WTC11 (cell line): ENCODE measurements around the gene EWSR1. TPM values are rescaled to one million over a fixed set of nuclear protein-coding genes. Genes with fewer than 3 reads are reported as not detected.

Source experiments
- ARID4B ChIP-seq: sonication (generic); formaldehyde crosslinking; IDR thresholded peaks from 2 replicates; pipeline ENCODE4 v1.8.0; 2023; ENCODE audit warnings: missing genetic modification reagents, mild to moderate bottlenecking, borderline replicate concordance
- E2F1 ChIP-seq: sonication (generic); formaldehyde crosslinking; IDR thresholded peaks from 2 replicates; pipeline ENCODE4 v1.8.0; 2022; ENCODE audit warnings: mild to moderate bottlenecking, missing genetic modification reagents
- ELF4 ChIP-seq: sonication (generic); formaldehyde crosslinking; IDR thresholded peaks from 2 replicates; pipeline ENCODE4 v1.8.1; 2022; ENCODE audit warnings: low read depth, mild to moderate bottlenecking, moderate library complexity, missing genetic modification reagents
- EMX1 ChIP-seq: fragments of 250-450 bp; sonication (Bioruptor Pico); IDR thresholded peaks from 2 replicates; pipeline ENCODE4 v1.8.0; 2021; ENCODE audit warnings: mild to moderate bottlenecking
- FOXJ3 ChIP-seq: sonication (generic); formaldehyde crosslinking; IDR thresholded peaks from 2 replicates; pipeline ENCODE4 v1.9.0; 2021; ENCODE audit warnings: missing genetic modification reagents, mild to moderate bottlenecking, borderline replicate concordance
- FOXK1 ChIP-seq: sonication (generic); formaldehyde crosslinking; IDR thresholded peaks from 2 replicates; pipeline ENCODE4 v1.8.0; 2022; ENCODE audit warnings: mild to moderate bottlenecking, moderate library complexity, missing genetic modification reagents
- FOXP1 ChIP-seq: sonication (generic); formaldehyde crosslinking; IDR thresholded peaks from 2 replicates; pipeline ENCODE4 v1.8.0; 2022; ENCODE audit warnings: missing genetic modification reagents, mild to moderate bottlenecking, moderate library complexity, borderline replicate concordance
- GABPB1 ChIP-seq: sonication (generic); formaldehyde crosslinking; IDR thresholded peaks from 2 replicates; pipeline ENCODE4 v1.8.1; 2023; ENCODE audit warnings: mild to moderate bottlenecking, missing genetic modification reagents
- GRHL2 ChIP-seq: fragments of 250-450 bp; sonication (Bioruptor Pico); IDR thresholded peaks from 2 replicates; pipeline ENCODE4 v1.8.0; 2022; ENCODE audit warnings: mild to moderate bottlenecking, moderate library complexity; ENCODE audit not compliant: insufficient replicate concordance, severe bottlenecking
- JUN ChIP-seq: sonication (generic); formaldehyde crosslinking; IDR thresholded peaks from 2 replicates; pipeline ENCODE4 v1.8.0; 2023; ENCODE audit warnings: mild to moderate bottlenecking, missing genetic modification reagents
- KAT7 ChIP-seq: sonication (generic); formaldehyde crosslinking; IDR thresholded peaks from 2 replicates; pipeline ENCODE4 v1.8.1; 2023; ENCODE audit warnings: missing genetic modification reagents, mild to moderate bottlenecking, borderline replicate concordance
- MXD4 ChIP-seq: fragments of 250-450 bp; sonication (Bioruptor Pico); IDR thresholded peaks from 2 replicates; pipeline ENCODE4 v1.8.0; 2021; ENCODE audit warnings: mild to moderate bottlenecking, moderate library complexity, borderline replicate concordance
- NR1H2 ChIP-seq: sonication (generic); formaldehyde crosslinking; IDR thresholded peaks from 2 replicates; pipeline ENCODE4 v1.9.0; 2021; ENCODE audit warnings: mild to moderate bottlenecking, moderate library complexity, missing genetic modification reagents
- RORB ChIP-seq: fragments of 250-450 bp; sonication (Bioruptor Pico); IDR thresholded peaks from 2 replicates; pipeline ENCODE4 v1.9.0; 2021; ENCODE audit warnings: mild to moderate bottlenecking
- SMAD4 ChIP-seq: sonication (generic); formaldehyde crosslinking; IDR thresholded peaks from 2 replicates; pipeline ENCODE4 v1.8.0; 2022; ENCODE audit warnings: mild to moderate bottlenecking, missing genetic modification reagents
- TP53 ChIP-seq: sonication (generic); formaldehyde crosslinking; IDR thresholded peaks from 2 replicates; pipeline ENCODE4 v1.8.1; 2023; ENCODE audit warnings: mild to moderate bottlenecking, missing genetic modification reagents
- ZNF138 ChIP-seq: sonication (generic); formaldehyde crosslinking; conservative IDR thresholded peaks from 2 replicates; pipeline ENCODE4 v1.8.1; 2022; ENCODE audit warnings: mild to moderate bottlenecking, moderate library complexity, missing genetic modification reagents
- ZNF219 ChIP-seq: sonication (generic); formaldehyde crosslinking; IDR thresholded peaks from 2 replicates; pipeline ENCODE4 v1.8.0; 2023; ENCODE audit warnings: missing genetic modification reagents, mild to moderate bottlenecking, borderline replicate concordance
- ZNF263 ChIP-seq: sonication (generic); formaldehyde crosslinking; IDR thresholded peaks from 2 replicates; pipeline ENCODE4 v1.8.1; 2022; ENCODE audit warnings: low read depth, mild to moderate bottlenecking, moderate library complexity, missing genetic modification reagents
- total RNA-seq: library from RNA; stranded (reverse); gene quantifications from 3 replicates; pipeline ENCODE4 v1.2.3, GENCODE V29; 2021
- TF ChIP-seq, protein P1 (sequence below): sonication (generic); formaldehyde crosslinking; IDR thresholded peaks from 2 replicates; pipeline ENCODE4 v1.8.0; 2023; ENCODE audit warnings: mild to moderate bottlenecking, missing genetic modification reagents
- TF ChIP-seq, protein P2 (sequence below): fragments of 250-450 bp; sonication (Bioruptor Pico); IDR thresholded peaks from 2 replicates; pipeline ENCODE4 v1.9.0; 2021; ENCODE audit warnings: moderate library complexity, mild to moderate bottlenecking, inconsistent platforms, borderline replicate concordance

Gene EWSR1
- total RNA-seq, 1 experiment from 2014 or later = 377 TPM

GRCh38 chr22:29313126-29313575, 45.1 kb downstream of the EWSR1 start (continued):
- TF ChIP-seq ZNF263 (CRISPR knock-in tag) = peak; percentile 53; the same call in 1 of the 2 replicates
- TF ChIP-seq NR1H2 (CRISPR knock-in tag) = 0 out of 2 replicates have a peak, but pooled peaks have one; percentile 23
- TF ChIP-seq RORB (CRISPR knock-in tag) = no peak
- TF ChIP-seq JUN (CRISPR knock-in tag) = peak; percentile 96
- no peak for TF ChIP-seq MXD4 (CRISPR knock-in tag)
- peak; percentile 80; the same call in 1 of the 2 replicates for TF ChIP-seq KAT7 (CRISPR knock-in tag)
- peak; percentile 99 for TF ChIP-seq ARID4B (CRISPR knock-in tag)
- peak; percentile 99 for TF ChIP-seq E2F1 (CRISPR knock-in tag)
- peak; percentile 97 for TF ChIP-seq ZNF219 (CRISPR knock-in tag)
- TF ChIP-seq, protein P1, sequence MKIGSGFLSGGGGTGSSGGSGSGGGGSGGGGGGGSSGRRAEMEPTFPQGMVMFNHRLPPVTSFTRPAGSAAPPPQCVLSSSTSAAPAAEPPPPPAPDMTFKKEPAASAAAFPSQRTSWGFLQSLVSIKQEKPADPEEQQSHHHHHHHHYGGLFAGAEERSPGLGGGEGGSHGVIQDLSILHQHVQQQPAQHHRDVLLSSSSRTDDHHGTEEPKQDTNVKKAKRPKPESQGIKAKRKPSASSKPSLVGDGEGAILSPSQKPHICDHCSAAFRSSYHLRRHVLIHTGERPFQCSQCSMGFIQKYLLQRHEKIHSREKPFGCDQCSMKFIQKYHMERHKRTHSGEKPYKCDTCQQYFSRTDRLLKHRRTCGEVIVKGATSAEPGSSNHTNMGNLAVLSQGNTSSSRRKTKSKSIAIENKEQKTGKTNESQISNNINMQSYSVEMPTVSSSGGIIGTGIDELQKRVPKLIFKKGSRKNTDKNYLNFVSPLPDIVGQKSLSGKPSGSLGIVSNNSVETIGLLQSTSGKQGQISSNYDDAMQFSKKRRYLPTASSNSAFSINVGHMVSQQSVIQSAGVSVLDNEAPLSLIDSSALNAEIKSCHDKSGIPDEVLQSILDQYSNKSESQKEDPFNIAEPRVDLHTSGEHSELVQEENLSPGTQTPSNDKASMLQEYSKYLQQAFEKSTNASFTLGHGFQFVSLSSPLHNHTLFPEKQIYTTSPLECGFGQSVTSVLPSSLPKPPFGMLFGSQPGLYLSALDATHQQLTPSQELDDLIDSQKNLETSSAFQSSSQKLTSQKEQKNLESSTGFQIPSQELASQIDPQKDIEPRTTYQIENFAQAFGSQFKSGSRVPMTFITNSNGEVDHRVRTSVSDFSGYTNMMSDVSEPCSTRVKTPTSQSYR (CRISPR knock-in tag) = peak; percentile 97
- TF ChIP-seq SMAD4 (CRISPR knock-in tag) = peak; percentile 90; the same call in 1 of the 2 replicates
- TF ChIP-seq EMX1 (CRISPR knock-in tag) = no peak
- TF ChIP-seq, protein P2, sequence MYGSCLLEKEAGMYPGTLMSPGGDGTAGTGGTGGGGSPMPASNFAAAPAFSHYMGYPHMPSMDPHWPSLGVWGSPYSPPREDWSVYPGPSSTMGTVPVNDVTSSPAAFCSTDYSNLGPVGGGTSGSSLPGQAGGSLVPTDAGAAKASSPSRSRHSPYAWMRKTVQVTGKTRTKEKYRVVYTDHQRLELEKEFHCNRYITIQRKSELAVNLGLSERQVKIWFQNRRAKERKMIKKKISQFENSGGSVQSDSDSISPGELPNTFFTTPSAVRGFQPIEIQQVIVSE (CRISPR knock-in tag) = no peak
- no peak for TF ChIP-seq GABPB1 (CRISPR knock-in tag)
- TF ChIP-seq ELF4 (CRISPR knock-in tag) = no peak
- peak; percentile 99 for TF ChIP-seq TP53 (CRISPR knock-in tag)
- no peak for TF ChIP-seq FOXJ3
- peak; percentile 97 for TF ChIP-seq FOXK1 (CRISPR knock-in tag)
- peak; percentile 98 for TF ChIP-seq ZNF138 (CRISPR knock-in tag)
- peak; percentile 99 for TF ChIP-seq FOXP1 (CRISPR knock-in tag)
- TF ChIP-seq GRHL2 (CRISPR knock-in tag) = no peak
